Fibroblast of mammary gland (primary cell): ENCODE data around the gene ABCD2.

ENCODE experiments used
- DNase-seq: peaks from one replicate; pipeline ENCODE4 v3.0.0-alpha.2; 2010; ENCODE audit warnings: low read depth
- H3K4me3 ChIP-seq: 2 replicates; pipeline ENCODE4 v1.5.1; 2011; ENCODE audit warnings: low read depth, mild to moderate bottlenecking, low read length, moderate library complexity; ENCODE audit not compliant: control insufficient read depth
- CTCF ChIP-seq: conservative IDR thresholded peaks from 2 replicates; pipeline ENCODE4 v1.5.1; 2011; ENCODE audit warnings: low read depth, low read length, inconsistent platforms; ENCODE audit not compliant: control insufficient read depth, insufficient read depth

Gene ABCD2

GRCh38 chr12:39588348-39588747 lies 31.3 kb downstream of the ABCD2 start:
- DNase-seq, result peak; percentile 23
- H3K4me3 ChIP-seq, result no peak overlapping the region
- peak; percentile 4 for TF ChIP-seq CTCF

GRCh38 chr12:39587225-39587624 lies 32.4 kb downstream of the ABCD2 start:
- no peak overlapping the region for H3K4me3 ChIP-seq
- peak; percentile 41 for DNase-seq
- peak; percentile 41 for TF ChIP-seq CTCF

DNA sequence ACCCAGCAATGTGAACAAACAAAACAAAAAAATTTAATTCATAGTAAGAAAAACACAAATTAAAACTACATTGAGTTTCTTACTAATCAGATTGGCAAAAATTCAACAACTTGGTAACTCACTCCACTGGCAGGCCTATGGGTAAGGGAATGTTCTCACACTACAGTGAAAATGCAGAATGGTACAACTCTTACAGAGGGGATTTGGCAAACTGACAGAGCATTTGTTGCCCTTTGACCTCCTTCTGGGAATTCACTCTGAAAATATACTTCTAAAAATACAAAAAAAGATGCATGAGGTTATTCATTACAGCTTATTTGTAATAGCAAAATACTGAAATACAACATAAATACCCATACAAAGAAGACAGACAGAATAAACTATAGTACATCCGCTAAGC lies 32.8 kb downstream of the ABCD2 start:
- no peak for TF ChIP-seq CTCF
- H3K4me3 ChIP-seq, result no peak overlapping the region
- peak; percentile 46 for DNase-seq

GRCh38 chr12:39581592-39581991 lies 38.0 kb downstream of the ABCD2 start:
- H3K4me3 ChIP-seq, result no peak overlapping the region
- peak; percentile 70 for DNase-seq
- TF ChIP-seq CTCF, result no peak

- no peak overlapping the region for H3K4me3 ChIP-seq
- TF ChIP-seq CTCF, result no peak
- no peak for DNase-seq
These were observed 44.1 kb downstream of the ABCD2 start for GRCh38 chr12:39575498-39575875.

GRCh38 chr12:39574785-39575497 lies 44.7 kb downstream of the ABCD2 start:
- peak; percentile 7 for DNase-seq
- H3K4me3 ChIP-seq, result no peak overlapping the region

More at GRCh38 chr12:39574785-39575497, 44.7 kb downstream of the ABCD2 start:
- no peak for TF ChIP-seq CTCF
